Activated CD4-positive, alpha-beta T cell treated with anti-CD3 and anti-CD28 coated beads, Interleukin-2, amount 10 ng/mL, durations not matched to agents 24 days and 14 days (primary cell): ENCODE measurements around the gene GYS1. TPM values are rescaled to one million over a fixed set of nuclear protein-coding genes. Genes with fewer than 3 reads are reported as not detected.
"Not testable (repeated sequence)": the region's sequence is repeated elsewhere in the genome, so short reads cannot be mapped to it uniquely, and the experiment has no call there.

Source experiments
- DNase-seq: peaks from one replicate; pipeline ENCODE4 v3.0.0; 2022
- H3K27ac Mint-ChIP-seq: one replicate; pipeline ENCODE4 v1.8.0; 2022; ENCODE audit warnings: mild to moderate bottlenecking, mixed read lengths
- H3K27me3 Mint-ChIP-seq: one replicate; pipeline ENCODE4 v1.8.0; 2022; ENCODE audit warnings: mixed read lengths
- H3K36me3 Mint-ChIP-seq: one replicate; pipeline ENCODE4 v1.8.0; 2022; ENCODE audit warnings: low read depth, mild to moderate bottlenecking, mixed read lengths
- H3K4me1 Mint-ChIP-seq: one replicate; pipeline ENCODE4 v1.8.0; 2021; ENCODE audit warnings: mixed read lengths
- H3K4me3 Mint-ChIP-seq: one replicate; pipeline ENCODE4 v1.8.0; 2022; ENCODE audit warnings: mild to moderate bottlenecking, moderate library complexity, mixed read lengths
- H3K9me3 Mint-ChIP-seq: one replicate; pipeline ENCODE4 v1.8.0; 2021; ENCODE audit warnings: mixed read lengths
- intact Hi-C: fragments of 100-400 bp; cut with micrococcal nuclease; formaldehyde crosslinking; loops from one replicate; pipeline ENCODE4 v1.15.1; 2023
- total RNA-seq: library from RNA; stranded (reverse); gene quantifications from 2 replicates; pipeline ENCODE4 v1.2.3, GENCODE V29; 2022

Gene GYS1
- total RNA-seq, 1 donor from 2014 or later: 73.8 TPM

- no peaks in the 10 kb centered on the region for H3K36me3 Mint-ChIP-seq
- H3K27ac Mint-ChIP-seq: no peak overlapping the region
- no peaks in the 10 kb centered on the region for H3K9me3 Mint-ChIP-seq
- H3K27me3 Mint-ChIP-seq: peaks cover 2% of the 10 kb centered on the region
- no peak overlapping the region for H3K4me3 Mint-ChIP-seq
- peaks cover 11% of the 10 kb centered on the region for H3K4me1 Mint-ChIP-seq
- intact Hi-C loops: no loop called here
- no peak for DNase-seq
Measured at GRCh38 chr19:48938256-48938655, 54.9 kb downstream of the GYS1 start.

- H3K9me3 Mint-ChIP-seq: no peaks in the 10 kb centered on the region
- no peaks in the 10 kb centered on the region for H3K36me3 Mint-ChIP-seq
- intact Hi-C loops: no loop called here
- H3K27ac Mint-ChIP-seq: no peak overlapping the region
- no peak overlapping the region for H3K4me3 Mint-ChIP-seq
- peaks cover 12% of the 10 kb centered on the region for H3K4me1 Mint-ChIP-seq
- DNase-seq: no peak
- H3K27me3 Mint-ChIP-seq: peaks cover 3% of the 10 kb centered on the region
Measured at GRCh38 chr19:48935864-48936263, 57.2 kb downstream of the GYS1 start.

- no peaks in the 10 kb centered on the region for H3K36me3 Mint-ChIP-seq
- H3K27me3 Mint-ChIP-seq: peaks cover 3% of the 10 kb centered on the region
- H3K9me3 Mint-ChIP-seq: no peaks in the 10 kb centered on the region
- no peak for DNase-seq
- no peak overlapping the region for H3K27ac Mint-ChIP-seq
- no peak overlapping the region for H3K4me3 Mint-ChIP-seq
- intact Hi-C loops: no loop called here
- H3K4me1 Mint-ChIP-seq: peaks cover 12% of the 10 kb centered on the region
Measured at GRCh38 chr19:48934837-48935236, 58.3 kb downstream of the GYS1 start.

GRCh38 chr19:48933382-48933932 is 59.7 kb downstream of the GYS1 start, which contains the start of gene DHDH:
Gene DHDH, plus strand, starts transcription at chr19:48933699. Its CDS starts 23 bp downstream, at chr19:48933722.
- DNase-seq: peak; percentile 96
- Mint-ChIP-seq H3K36me3 (no peaks in the 10 kb centered on the region), H3K27ac (peak within 1 kb of the TSS; percentile 17), H3K4me1 (peaks cover 12% of the 10 kb centered on the region), H3K4me3 (peak within 1 kb of the TSS; percentile 83), H3K9me3 (no peaks in the 10 kb centered on the region), H3K27me3 (peaks cover 3% of the 10 kb centered on the region)
- intact Hi-C loops: no loop called here

- intact Hi-C loops: no loop called here
- Mint-ChIP-seq H3K9me3 (no peaks in the 10 kb centered on the region), H3K27ac (no peak overlapping the region)
Measured at GRCh38 chr19:48928164-48929025, 64.7 kb downstream of the GYS1 start.

GRCh38 chr19:48927692-48928091 is 65.4 kb downstream of the GYS1 start:
- H3K27me3 Mint-ChIP-seq, H3K9me3 Mint-ChIP-seq, intact Hi-C loops: not testable (repeated sequence)

More at GRCh38 chr19:48928164-48929025, 64.7 kb downstream of the GYS1 start:
- DNase-seq: no peak
- Mint-ChIP-seq H3K36me3 (no peaks in the 10 kb centered on the region), H3K27me3 (peaks cover 3% of the 10 kb centered on the region), H3K4me1 (peaks cover 8% of the 10 kb centered on the region), H3K4me3 (no peak overlapping the region)

GRCh38 chr19:48926909-48927308 is 66.2 kb downstream of the GYS1 start:
- intact Hi-C loops: no loop called here
- H3K9me3 Mint-ChIP-seq: no peaks in the 10 kb centered on the region
- peak; percentile 66 for DNase-seq
- H3K27me3 Mint-ChIP-seq: no peaks in the 10 kb centered on the region
- H3K27ac Mint-ChIP-seq: peak overlapping the region; percentile 45
- peaks cover 5% of the 10 kb centered on the region for H3K4me1 Mint-ChIP-seq
- H3K4me3 Mint-ChIP-seq: peak overlapping the region; percentile 35
- H3K36me3 Mint-ChIP-seq: peaks cover 7% of the 10 kb centered on the region

More at GRCh38 chr19:48927692-48928091, 65.4 kb downstream of the GYS1 start:
- not testable (repeated sequence) for H3K4me1 Mint-ChIP-seq, H3K36me3 Mint-ChIP-seq, H3K4me3 Mint-ChIP-seq, H3K27ac Mint-ChIP-seq, DNase-seq

GRCh38 chr19:48925890-48926289 is 67.2 kb downstream of the GYS1 start:
- H3K4me3 Mint-ChIP-seq, H3K4me1 Mint-ChIP-seq, H3K27ac Mint-ChIP-seq, DNase-seq, intact Hi-C loops, H3K9me3 Mint-ChIP-seq, H3K27me3 Mint-ChIP-seq: not testable (repeated sequence)
- peaks cover 13% of the 10 kb centered on the region for H3K36me3 Mint-ChIP-seq

- intact Hi-C loops: no loop called here
- Mint-ChIP-seq H3K27ac (no peak overlapping the region), H3K9me3 (no peaks in the 10 kb centered on the region), H3K4me1 (peaks cover 5% of the 10 kb centered on the region), H3K36me3 (peaks cover 13% of the 10 kb centered on the region), H3K4me3 (no peak overlapping the region), H3K27me3 (no peaks in the 10 kb centered on the region)
- DNase-seq: no peak
Measured at GRCh38 chr19:48925240-48925843, 67.8 kb downstream of the GYS1 start.

- Mint-ChIP-seq H3K27me3 (no peaks in the 10 kb centered on the region), H3K4me3 (no peak overlapping the region), H3K36me3 (peaks cover 23% of the 10 kb centered on the region), H3K27ac (no peak overlapping the region), H3K4me1 (peaks cover 5% of the 10 kb centered on the region), H3K9me3 (no peaks in the 10 kb centered on the region)
- intact Hi-C loops: no loop called here
- DNase-seq: no peak
Measured at GRCh38 chr19:48922548-48923490, 70.3 kb downstream of the GYS1 start.

GRCh38 chr19:48921721-48922500 is 71.2 kb downstream of the GYS1 start:
- Mint-ChIP-seq H3K36me3 (peaks cover 25% of the 10 kb centered on the region), H3K9me3 (no peaks in the 10 kb centered on the region), H3K4me3 (no peak overlapping the region), H3K4me1 (peaks cover 4% of the 10 kb centered on the region), H3K27me3 (no peaks in the 10 kb centered on the region), H3K27ac (no peak overlapping the region)
- no peak for DNase-seq
- intact Hi-C loops: no loop called here

GRCh38 chr19:48920949-48921348 is 72.2 kb downstream of the GYS1 start:
- Mint-ChIP-seq H3K27ac (no peak overlapping the region), H3K27me3 (no peaks in the 10 kb centered on the region), H3K4me3 (no peak overlapping the region), H3K4me1 (no peaks in the 10 kb centered on the region), H3K36me3 (peaks cover 27% of the 10 kb centered on the region), H3K9me3 (no peaks in the 10 kb centered on the region)
- no peak for DNase-seq
- intact Hi-C loops: no loop called here

- H3K4me1 Mint-ChIP-seq, intact Hi-C loops, DNase-seq, H3K9me3 Mint-ChIP-seq, H3K27me3 Mint-ChIP-seq, H3K4me3 Mint-ChIP-seq, H3K27ac Mint-ChIP-seq: not testable (repeated sequence)
- peaks cover 33% of the 10 kb centered on the region for H3K36me3 Mint-ChIP-seq
Measured at GRCh38 chr19:48919271-48919670, 73.8 kb downstream of the GYS1 start.
